GM21576 (cell line): ENCODE measurements around the gene AKT3.

ENCODE experiments used
- ATAC-seq: cut with Tn5 transposase; IDR thresholded peaks from one replicate; pipeline ENCODE4 v1.9.1; 2021; ENCODE audit warnings: mild to moderate bottlenecking, moderate library complexity; ENCODE audit not compliant: unreplicated experiment

AKT3 gene

GRCh38 chr1:243440406-243440805, 409.6 kb downstream of the AKT3 start:
- no peak for ATAC-seq

GRCh38 chr1:243438815-243439214, 411.2 kb downstream of the AKT3 start:
- no peak for ATAC-seq
